Lower leg skin (tissue), 3 donors: ENCODE measurements around the gene NEURL3.

ENCODE experiments used
- CTCF ChIP-seq, 3 donors: fragments of 450-650 bp; IDR thresholded peaks; one replicate each; pipeline ENCODE4 v1.5.1; 2016; ENCODE audit warnings: antibody characterized with exemption in 3 of 3, mild to moderate bottlenecking in 3 of 3, moderate library complexity in 2 of 3
- POLR2A ChIP-seq, 2 donors: fragments of 450-650 bp; IDR thresholded peaks; one replicate each; pipeline ENCODE4 v1.6.1; 2016 to 2017; ENCODE audit warnings: antibody characterized with exemption in 2 of 2, mild to moderate bottlenecking in 1 of 2, moderate library complexity in 1 of 2

GRCh38 chr2:96484091-96484490 is 21.1 kb downstream of the NEURL3 start:
- TF ChIP-seq CTCF (IDR thresholded peaks at IDR 0.05) (no peak), POLR2A (IDR thresholded peaks at IDR 0.05) (no peak)
